SJCRH30 (cell line): Measurements from ENCODE around the gene TCP11L2. TPM values are rescaled to one million over a fixed set of nuclear protein-coding genes. Genes with fewer than 3 reads are reported as not detected.

Experiments
- DNase-seq, 2 experiments: peaks; one replicate each; pipeline ENCODE4 v3.0.0-alpha.2; 2015 to 2020
- H3K27ac ChIP-seq: fragments of 250-450 bp; sonication (Bioruptor Pico); 2 replicates; pipeline ENCODE4 v1.5.1; 2020; ENCODE audit warnings: mild to moderate bottlenecking, moderate library complexity
- H3K27me3 ChIP-seq: fragments of 250-450 bp; sonication (Bioruptor Pico); 2 replicates; pipeline ENCODE4 v1.5.1; 2020; ENCODE audit warnings: mild to moderate bottlenecking, moderate library complexity
- H3K36me3 ChIP-seq: fragments of 250-450 bp; sonication (Bioruptor Pico); 2 replicates; pipeline ENCODE4 v1.5.1; 2020; ENCODE audit warnings: mild to moderate bottlenecking, moderate library complexity
- H3K4me1 ChIP-seq: fragments of 250-450 bp; sonication (Bioruptor Pico); 2 replicates; pipeline ENCODE4 v1.5.1; 2020; ENCODE audit warnings: mild to moderate bottlenecking, moderate library complexity
- H3K4me3 ChIP-seq: fragments of 250-450 bp; sonication (Bioruptor Pico); 2 replicates; pipeline ENCODE4 v1.5.1; 2020; ENCODE audit warnings: mild to moderate bottlenecking, moderate library complexity
- H3K9me3 ChIP-seq: fragments of 250-450 bp; sonication (Bioruptor Pico); replicated peaks from 2 replicates; pipeline ENCODE4 v1.5.1; 2020; ENCODE audit warnings: mild to moderate bottlenecking, moderate library complexity
- total RNA-seq: library from RNA; depleted of rRNA; stranded (reverse); fragments of >200 nt; shearing (Covaris generic); gene quantifications from 2 replicates; pipeline ENCODE4 v1.2.3, GENCODE V29; 2014

Gene TCP11L2
- total RNA-seq, 1 experiment from 2014 or later: 0.30 TPM

DNA sequence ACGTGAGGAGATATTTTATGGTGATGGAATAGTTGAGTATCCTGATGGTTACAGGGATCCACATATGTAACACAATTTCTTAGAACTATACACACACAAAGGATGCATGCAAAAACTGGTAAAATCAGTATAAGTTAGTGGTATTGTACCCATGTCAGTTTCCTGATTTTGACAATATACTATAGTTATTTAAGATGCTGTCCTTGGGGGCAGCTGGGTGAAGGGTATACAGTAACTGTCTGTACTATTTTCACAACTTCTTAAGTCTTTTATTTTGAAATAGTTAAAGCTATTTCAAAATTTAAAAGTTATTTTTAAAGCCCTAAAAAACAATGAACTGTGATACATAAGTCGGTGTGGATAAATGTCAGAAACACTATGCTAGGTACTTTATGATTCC lies 30.5 kb downstream of the TCP11L2 start:
- Histone ChIP-seq H3K27ac (no peak overlapping the region), H3K27me3 (no peaks in the 10 kb centered on the region), H3K36me3 (no peaks in the 10 kb centered on the region), H3K4me3 (no peak overlapping the region), H3K9me3 (no peaks in the 10 kb centered on the region), H3K4me1 (no peaks in the 10 kb centered on the region)
- no peak for DNase-seq

DNA sequence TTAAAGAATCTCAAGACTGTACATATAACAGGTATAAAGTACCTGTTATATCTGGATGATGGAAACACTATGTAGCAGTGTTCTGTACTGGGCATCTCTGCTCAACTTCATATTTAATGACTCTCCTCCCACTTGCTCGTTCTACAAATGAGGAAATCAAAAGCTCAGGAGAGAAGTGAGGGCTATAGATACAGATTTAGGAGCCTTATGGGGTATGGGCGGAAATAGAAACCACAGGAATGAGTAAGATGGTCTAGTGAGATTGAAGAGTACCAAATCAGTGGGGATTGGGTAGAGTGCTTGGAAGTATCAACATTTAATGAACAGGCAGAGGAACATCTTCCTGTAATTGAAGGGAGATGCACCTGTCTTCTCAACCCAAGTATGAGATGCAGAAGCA lies 31.2 kb downstream of the TCP11L2 start:
- no peak overlapping the region for H3K4me3 ChIP-seq
- DNase-seq: no peak
- no peaks in the 10 kb centered on the region for H3K27me3 ChIP-seq
- H3K9me3 ChIP-seq: no peaks in the 10 kb centered on the region
- H3K27ac ChIP-seq: no peak overlapping the region
- H3K4me1 ChIP-seq: no peaks in the 10 kb centered on the region
- no peaks in the 10 kb centered on the region for H3K36me3 ChIP-seq

DNA sequence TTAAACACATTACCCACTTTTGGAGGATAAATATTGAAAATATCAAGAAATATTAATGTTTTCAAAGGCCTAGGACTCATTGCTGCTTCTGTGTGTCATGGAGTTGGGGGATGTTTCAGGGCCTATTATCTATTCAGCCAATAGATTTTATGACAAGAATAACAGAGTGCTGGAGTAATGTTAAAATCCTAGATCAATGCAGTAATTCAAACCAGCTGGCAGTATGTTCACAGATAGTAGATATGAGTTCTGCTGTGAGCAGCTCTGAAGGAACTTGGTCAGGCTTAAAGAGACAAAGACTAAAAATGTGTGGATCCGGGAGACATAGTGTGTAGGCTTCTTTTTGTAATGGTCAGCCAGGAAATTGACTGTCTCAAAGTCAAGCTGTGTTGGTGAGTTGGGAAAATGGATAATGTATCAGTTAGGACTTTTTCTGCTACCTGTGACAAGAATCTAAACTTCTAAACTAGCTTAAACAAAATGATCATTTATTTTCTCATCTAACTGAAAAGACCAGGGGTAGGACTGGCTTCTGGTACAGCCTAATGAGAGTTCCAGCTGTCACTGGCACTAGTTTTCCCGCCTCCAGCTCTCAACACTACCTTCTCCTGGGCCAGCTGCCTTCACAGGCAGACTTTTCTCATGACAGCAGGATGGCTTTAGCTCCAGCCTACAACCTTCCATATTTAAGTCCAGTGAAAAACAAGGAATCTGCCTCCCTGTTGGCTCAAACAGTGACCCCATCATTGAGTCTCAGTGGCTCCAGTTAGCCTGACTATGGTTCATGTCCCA lies 38.7 kb downstream of the TCP11L2 start:
- no peaks in the 10 kb centered on the region for H3K27me3 ChIP-seq
- no peaks in the 10 kb centered on the region for H3K4me1 ChIP-seq
- H3K4me3 ChIP-seq: no peak overlapping the region
- no peaks in the 10 kb centered on the region for H3K9me3 ChIP-seq
- H3K36me3 ChIP-seq: no peaks in the 10 kb centered on the region
- H3K27ac ChIP-seq: no peak overlapping the region
- peak in 1 of 2 experiments; percentile 13 for DNase-seq

DNA sequence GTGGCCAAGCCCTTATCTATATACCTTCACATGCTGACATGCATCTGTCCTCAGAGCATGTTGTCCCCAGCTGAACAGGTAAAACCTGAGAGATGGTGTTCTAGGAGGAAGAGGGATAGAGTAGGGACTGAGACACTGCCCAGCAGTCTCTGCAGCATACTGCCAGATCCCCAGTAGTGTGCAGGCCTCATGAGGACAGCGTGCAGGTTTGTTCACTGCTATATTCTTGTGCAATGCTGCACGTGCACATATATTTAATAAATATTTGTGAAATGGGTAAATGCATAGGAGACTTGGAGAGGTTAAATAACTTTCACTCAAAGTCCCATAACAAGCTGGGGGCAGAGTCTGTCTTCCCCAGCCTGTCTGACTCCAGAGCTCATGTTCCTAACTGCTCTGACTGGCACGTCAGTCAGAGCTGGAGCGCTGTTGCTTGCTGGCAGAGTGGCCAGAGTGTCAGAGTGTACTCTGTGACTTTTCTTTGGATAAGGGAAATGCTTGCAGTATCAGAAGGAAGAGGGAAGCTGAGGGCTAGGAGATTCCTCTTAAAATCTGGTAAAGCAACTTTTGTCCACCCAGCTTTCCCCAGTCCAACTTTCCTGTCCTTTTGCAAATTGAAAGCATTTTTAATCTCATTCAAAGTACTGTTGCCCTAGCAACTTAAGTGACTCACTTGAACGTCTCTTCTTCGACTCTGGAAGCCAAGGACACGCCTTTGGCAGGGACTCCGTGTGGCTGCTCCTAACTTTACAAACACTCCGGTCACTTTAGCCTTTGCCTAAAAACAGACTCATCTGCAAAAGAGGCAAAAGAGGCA lies 40.1 kb downstream of the TCP11L2 start:
- no peaks in the 10 kb centered on the region for H3K36me3 ChIP-seq
- H3K4me3 ChIP-seq: no peak overlapping the region
- H3K27ac ChIP-seq: no peak overlapping the region
- H3K9me3 ChIP-seq: no peaks in the 10 kb centered on the region
- no peaks in the 10 kb centered on the region for H3K27me3 ChIP-seq
- no peaks in the 10 kb centered on the region for H3K4me1 ChIP-seq
- no peak for DNase-seq

DNA sequence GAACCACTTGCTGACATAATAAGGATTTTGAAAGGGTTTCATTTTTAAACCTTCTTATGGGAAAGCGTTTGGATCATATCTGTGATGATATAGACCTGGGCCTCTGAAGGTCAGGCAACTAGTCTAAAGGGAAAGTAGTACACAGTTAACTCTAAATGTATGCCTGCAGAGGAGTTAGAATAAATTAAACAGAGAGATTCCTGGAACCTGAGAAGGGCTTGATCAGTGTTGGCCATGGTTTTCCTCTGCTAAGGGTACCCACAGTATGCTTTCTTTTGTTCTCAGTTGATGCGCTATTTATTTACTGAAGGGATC lies 40.6 kb downstream of the TCP11L2 start:
- no peaks in the 10 kb centered on the region for H3K4me1 ChIP-seq
- no peaks in the 10 kb centered on the region for H3K27me3 ChIP-seq
- DNase-seq: no peak
- no peak overlapping the region for H3K4me3 ChIP-seq
- no peaks in the 10 kb centered on the region for H3K9me3 ChIP-seq
- H3K27ac ChIP-seq: no peak overlapping the region
- H3K36me3 ChIP-seq: no peaks in the 10 kb centered on the region

DNA sequence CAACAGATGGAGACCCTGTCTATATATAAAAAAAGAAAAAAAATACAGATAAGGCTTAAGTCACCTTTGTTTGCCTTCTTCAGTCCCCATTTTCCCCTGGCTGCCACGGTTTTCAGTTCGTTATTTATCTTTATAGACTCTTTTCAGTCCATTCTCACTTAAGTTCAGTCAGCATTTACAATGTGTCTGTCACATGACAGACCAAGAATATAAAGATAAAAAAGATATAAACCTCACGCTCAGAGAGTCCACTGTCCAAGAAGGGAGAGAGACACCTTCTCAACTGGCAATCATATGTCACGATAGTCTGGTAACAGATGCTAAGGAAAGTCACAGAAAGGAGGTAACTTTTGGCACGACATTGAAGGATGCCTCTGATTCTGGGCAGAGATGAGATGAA lies 41.6 kb downstream of the TCP11L2 start:
- Histone ChIP-seq H3K4me3 (no peak overlapping the region), H3K27ac (no peak overlapping the region), H3K4me1 (no peaks in the 10 kb centered on the region), H3K9me3 (no peaks in the 10 kb centered on the region), H3K27me3 (no peaks in the 10 kb centered on the region), H3K36me3 (no peaks in the 10 kb centered on the region)
- no peak for DNase-seq

DNA sequence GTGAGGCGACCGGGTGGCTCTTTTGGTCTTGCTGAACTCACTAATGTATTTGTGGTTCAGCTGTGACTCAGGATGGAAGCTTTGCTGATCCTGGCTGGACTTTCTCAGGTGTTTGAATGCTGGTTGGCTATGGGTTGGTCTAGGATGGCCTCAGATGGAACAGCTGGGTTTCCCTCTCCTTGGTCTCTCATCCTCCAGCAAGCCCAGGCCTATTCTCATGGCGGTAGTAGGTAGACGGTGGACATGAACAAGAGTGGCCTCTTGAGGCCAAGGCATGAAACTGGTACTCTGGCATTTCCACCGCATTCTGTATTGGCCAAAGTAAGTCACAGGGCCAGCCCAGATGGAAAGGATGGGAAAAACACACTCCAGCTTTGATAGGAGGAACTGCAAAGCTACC lies 43.2 kb downstream of the TCP11L2 start:
- Histone ChIP-seq H3K27me3 (no peaks in the 10 kb centered on the region), H3K27ac (no peak overlapping the region), H3K4me3 (no peak overlapping the region), H3K9me3 (no peaks in the 10 kb centered on the region), H3K36me3 (no peaks in the 10 kb centered on the region), H3K4me1 (no peaks in the 10 kb centered on the region)
- peak; percentile 23 to 54 for DNase-seq

DNA sequence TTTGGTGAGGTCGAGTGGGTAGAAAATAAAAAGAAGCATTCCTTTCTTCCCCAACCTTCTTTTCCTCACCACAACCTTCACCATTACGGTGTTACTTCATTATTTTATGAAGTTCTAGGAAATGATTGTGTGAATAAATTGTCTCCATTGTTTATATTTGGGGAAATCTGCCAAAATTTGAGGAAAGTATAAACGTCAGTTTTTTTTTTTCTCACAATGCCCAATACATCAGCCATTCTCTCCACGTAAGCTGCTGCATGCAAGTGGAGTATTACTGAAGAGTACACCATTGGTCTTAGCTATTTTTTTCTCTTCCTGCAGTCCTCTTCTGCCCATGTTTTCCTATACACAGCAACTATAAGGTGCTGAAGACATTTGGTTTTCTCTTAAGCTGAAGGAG lies 45.9 kb downstream of the TCP11L2 start:
- DNase-seq: no peak
- no peak overlapping the region for H3K4me3 ChIP-seq

DNA sequence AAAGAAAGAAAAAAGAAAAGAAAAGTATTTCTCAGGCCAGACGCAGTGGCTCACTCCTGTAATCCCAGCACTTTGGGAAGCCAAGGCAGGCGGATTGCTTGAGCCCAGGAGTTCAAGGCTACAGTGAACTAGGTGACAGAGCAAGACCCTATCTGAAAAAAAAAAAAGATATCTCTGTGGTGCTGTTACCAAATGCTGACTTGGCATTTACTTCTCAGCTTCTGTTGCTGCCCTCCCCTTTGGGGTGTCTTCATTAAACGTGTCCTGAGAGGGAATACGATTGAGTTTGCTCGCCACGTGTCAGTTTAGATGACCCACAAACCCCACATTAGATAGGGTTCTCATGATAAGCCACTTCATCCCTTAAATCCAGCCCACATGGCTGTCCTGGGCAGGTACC lies 50.6 kb downstream of the TCP11L2 start:
- Histone ChIP-seq H3K36me3 (no peaks in the 10 kb centered on the region), H3K27ac (no peak overlapping the region), H3K4me1 (no peaks in the 10 kb centered on the region; the same call in 1 of the 2 replicates), H3K9me3 (no peaks in the 10 kb centered on the region), H3K27me3 (no peaks in the 10 kb centered on the region), H3K4me3 (no peak overlapping the region)
- no peak for DNase-seq

More for the DNA sequence above, 45.9 kb downstream of the TCP11L2 start:
- H3K27me3 ChIP-seq: no peaks in the 10 kb centered on the region
- H3K27ac ChIP-seq: no peak overlapping the region
- H3K36me3 ChIP-seq: no peaks in the 10 kb centered on the region
- H3K9me3 ChIP-seq: no peaks in the 10 kb centered on the region
- H3K4me1 ChIP-seq: no peaks in the 10 kb centered on the region

DNA sequence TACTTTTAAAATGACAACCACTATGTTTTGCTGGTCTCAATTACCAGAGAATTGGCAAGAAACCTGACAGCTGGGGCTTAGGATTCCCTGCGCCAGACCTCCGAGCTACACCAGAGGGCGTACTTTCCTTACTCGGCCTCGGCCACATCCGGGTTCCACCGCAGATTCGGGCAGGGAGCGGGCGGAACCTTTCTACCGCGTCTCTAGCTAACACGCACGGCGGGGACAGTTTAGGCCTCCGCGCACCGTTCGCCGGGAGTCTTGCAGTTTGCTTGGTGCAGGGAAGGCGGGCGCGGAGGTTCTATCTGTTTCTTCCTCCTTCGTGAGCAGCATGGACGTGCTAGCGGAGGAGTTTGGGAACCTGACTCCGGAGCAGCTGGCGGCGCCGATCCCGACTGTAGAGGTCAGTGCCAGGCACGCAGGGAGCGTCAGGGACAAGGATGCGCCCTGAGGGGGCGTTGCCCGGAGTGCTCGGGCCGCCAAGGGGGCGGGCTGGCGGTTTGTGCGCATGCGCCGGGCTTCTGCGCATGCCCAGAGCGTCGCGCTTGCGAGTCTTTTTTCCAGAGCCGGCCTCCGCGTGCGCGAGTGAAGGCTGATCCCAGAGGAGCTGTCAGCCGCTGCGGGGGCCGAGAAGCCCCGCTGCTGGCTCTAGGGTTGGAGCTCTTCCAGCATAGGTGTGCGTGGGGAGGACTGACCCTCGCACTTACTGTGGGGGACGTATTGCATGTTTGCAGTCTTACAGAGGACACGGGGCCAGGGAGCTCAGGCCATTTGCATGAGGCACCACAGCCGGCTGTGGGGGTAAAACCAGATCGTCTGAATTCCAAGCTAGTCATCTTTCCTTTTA lies 55.2 kb downstream of the TCP11L2 start, which contains the start of gene POLR3B:
Gene POLR3B, plus strand, starts transcription at position 200 of the 847 bp plus-strand sequence. Its CDS starts 132 bp downstream, at position 332.
- H3K4me3 ChIP-seq: peak within 1 kb of the TSS; percentile 71
- no peaks in the 10 kb centered on the region; the same call in 1 of the 2 replicates for H3K4me1 ChIP-seq
- H3K27me3 ChIP-seq: no peaks in the 10 kb centered on the region
- no peaks in the 10 kb centered on the region for H3K36me3 ChIP-seq
- H3K9me3 ChIP-seq: no peaks in the 10 kb centered on the region
- peak; percentile 93 to 95 for DNase-seq
- peak within 1 kb of the TSS; percentile 59 for H3K27ac ChIP-seq

DNA sequence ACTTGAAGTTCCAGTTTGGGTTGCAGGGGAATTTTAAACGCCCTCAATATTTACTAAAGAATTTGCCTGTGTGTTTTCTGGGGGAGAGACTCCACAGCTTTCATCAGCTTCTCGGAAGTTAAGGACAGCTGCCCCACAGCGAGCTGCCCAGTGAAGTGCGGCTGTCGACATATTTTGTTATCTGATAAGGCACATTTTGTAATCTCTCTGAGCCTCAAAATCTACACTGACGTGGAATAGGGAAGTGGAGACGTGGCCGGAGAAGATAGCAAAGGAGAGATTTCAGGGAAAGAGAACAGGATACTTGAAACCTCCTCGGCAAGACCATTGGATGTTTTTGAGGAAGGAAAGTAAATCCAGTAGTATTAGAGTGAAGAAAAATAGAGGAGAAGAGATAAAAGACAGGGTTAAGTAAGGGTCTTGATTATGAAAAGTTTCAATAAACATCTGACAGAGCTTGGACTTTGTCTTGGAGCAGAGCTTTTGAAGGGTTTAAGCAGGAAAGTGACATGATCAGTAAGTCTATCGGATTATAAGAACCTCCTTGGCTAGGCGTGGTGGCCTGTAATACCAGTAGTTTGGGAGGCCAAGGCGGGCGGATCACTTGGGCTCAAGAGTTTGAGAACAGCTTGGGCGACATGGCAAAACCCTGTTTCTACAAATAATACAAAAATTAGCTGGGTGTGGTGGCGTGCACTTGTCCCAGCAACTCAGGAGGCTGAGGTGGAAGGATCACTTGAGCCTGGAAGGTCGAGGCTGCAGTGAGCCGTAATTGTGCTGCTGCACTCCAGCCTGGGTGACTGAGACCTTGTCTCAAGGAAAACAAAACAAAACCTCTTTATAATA lies 56.1 kb downstream of the TCP11L2 start:
- Histone ChIP-seq H3K27ac (peak overlapping the region; percentile 59), H3K36me3 (no peaks in the 10 kb centered on the region), H3K9me3 (no peaks in the 10 kb centered on the region), H3K4me1 (no peaks in the 10 kb centered on the region; the same call in 1 of the 2 replicates), H3K27me3 (no peaks in the 10 kb centered on the region), H3K4me3 (peak overlapping the region; percentile 71)
- peak; percentile 49 to 64 for DNase-seq

DNA sequence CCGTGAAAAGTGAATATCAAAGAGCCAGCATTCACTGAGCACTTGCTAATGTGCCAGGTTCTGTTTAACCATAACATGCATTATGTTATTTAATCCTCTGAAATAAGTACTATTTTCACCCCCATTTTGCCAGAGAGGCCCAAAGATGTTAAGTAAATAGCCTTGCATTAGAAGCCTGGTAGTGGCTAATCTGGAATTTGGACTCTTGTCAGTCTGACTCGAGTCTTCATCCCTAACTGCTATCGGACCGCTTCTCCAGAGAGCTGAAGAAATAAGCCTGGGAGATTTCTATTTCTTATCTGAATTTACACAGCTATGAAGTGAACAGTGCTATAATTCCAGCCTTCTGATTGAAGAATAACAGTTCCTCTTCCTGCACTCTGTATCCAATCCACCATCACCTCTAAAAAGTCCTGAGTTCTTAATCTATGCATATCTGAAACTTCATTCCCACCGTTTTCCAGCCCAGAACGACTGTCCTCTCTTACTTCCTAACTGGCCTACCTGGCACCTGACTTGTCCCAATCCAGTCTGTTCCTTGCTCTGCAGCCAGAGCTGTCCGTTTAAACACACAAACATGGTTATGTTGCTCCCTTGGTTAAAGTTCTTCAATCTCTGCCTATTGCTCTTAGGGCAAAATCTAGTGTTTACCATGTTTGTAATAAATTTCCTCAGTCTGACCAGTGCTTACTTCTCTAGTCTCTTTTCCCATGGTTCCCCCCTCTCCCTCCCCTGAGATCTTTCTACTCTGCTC lies 57.3 kb downstream of the TCP11L2 start:
- Histone ChIP-seq H3K4me1 (no peaks in the 10 kb centered on the region; the same call in 1 of the 2 replicates), H3K27ac (no peak overlapping the region), H3K9me3 (no peaks in the 10 kb centered on the region), H3K4me3 (no peak overlapping the region), H3K27me3 (no peaks in the 10 kb centered on the region), H3K36me3 (no peaks in the 10 kb centered on the region)
- no peak for DNase-seq

DNA sequence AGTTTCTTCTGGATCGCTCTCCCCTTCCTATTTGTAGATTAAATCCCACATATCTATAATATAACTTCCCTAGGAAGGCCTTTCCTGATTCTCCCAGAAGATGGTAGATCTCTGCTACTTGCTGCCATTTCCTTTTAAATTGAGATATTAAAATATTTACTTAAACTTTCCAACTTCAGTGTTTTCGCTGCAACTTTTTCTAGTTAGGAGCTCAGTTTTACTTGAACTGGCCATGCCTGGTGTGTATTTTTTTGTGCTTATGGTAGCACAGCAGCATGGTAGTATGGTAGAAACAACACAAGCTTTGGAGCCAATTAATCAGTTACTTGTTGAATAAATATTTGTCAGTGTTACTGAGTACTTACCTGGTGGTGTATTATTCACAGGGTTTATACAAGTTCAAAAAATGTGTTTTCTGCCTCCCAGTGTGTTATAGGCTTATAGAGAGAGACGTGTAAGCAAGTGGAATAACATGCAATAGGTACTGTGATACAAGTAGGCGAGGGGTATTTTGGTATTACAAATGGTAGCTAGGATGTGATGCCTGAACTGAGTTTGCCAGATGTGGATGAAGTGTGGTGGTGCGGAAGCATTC lies 58.0 kb downstream of the TCP11L2 start:
- Histone ChIP-seq H3K27ac (no peak overlapping the region), H3K9me3 (no peaks in the 10 kb centered on the region), H3K36me3 (no peaks in the 10 kb centered on the region), H3K27me3 (no peaks in the 10 kb centered on the region), H3K4me3 (no peak overlapping the region), H3K4me1 (no peaks in the 10 kb centered on the region; the same call in 1 of the 2 replicates)
- no peak for DNase-seq
